AG20443 (cell line): ENCODE results near the gene RBM19.

Experiments
- DNase-seq: peaks from one replicate; pipeline ENCODE4 v3.0.0; 2012; ENCODE audit warnings: low spot score, mixed read lengths

The RBM19 gene

DNA sequence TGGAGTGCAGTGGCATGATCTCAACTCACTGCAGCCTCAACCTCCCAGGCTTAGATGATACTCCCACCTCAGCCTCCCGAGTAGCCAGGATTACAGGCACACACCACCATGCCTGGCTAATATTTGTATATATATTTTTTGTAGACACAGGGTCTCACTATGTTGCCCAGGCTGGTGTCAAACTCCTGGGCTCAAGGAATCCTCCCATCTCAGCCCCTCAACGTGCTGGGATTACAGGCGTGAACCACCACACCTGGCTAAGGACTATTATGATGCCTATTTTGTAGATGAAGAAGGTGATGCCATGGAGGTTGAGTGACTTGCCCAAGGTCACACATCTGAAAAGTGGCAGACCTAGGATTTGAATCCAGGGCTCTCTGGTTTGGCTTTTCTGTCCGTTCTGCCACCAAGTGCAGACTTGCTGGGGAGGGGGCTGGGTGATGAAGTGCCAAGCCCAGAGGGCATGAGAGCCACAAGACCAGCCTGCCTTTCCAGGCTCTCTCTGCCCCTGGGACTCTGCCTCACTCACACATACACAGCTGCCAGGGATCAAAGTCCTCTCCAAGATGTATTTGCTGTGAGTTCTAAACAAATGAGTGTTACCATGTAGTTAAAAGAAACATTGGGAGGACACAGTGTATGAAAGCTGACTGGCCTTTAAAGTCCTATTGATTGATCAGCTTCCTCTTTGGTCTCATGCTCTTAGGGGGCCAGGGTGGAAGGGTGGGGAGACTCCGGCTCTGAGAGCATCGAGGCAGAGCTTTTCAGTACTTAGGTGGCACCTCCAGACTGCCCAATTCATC, 21.3 kb upstream of the RBM19 start:
- no peak for DNase-seq

DNA sequence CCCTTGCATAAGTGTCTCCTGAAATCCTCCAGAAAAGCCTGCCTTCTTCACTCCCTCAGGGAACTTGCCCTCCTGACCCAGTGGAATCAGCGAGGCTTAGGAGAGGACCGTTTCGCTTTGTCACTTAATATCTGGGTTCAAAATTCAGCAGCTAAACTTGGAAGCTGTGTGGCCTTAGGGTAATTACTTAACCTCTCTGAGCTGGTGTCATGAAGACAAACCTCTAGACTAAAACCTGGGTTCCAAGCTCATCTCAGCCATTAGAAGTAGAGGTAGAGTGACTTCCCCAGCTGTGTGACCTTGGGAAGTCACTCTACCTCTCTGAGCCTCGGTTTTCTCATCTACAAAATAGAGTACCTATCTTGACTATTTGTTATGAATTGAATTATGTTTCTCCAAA, 18.3 kb upstream of the RBM19 start:
- DNase-seq: no peak

DNA sequence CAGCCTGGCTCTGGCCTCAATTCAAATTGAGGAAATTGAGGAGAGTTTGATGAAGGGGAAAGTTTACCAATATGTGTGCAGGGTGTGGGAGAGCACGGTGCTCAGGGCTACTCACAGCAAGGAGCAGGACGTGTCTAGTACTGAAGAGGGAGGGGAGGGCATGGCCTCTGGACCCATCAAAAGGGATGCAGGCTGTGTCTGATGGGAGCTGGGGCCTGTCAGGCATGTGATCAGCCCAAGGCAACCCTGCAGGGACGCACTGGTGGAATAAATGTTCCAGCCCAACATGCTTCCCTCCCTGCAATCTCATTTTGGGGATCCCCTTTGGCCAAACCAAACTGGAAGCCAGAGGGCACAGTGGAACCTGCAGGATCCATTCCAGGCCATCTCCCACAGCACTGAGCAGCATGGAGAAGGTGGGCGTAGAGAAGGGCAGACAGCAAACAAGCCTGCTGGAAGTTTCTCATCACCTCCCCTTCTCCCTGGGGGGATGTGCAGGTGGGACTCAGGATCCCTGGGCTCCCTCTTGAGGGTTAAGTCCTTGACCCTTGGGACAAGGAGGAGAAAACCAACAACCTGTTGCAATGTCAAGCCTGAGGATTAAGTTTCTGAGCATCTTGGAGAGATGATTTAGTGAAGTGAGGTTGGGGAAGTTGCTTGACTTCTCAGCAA, 17.8 kb upstream of the RBM19 start:
- no peak for DNase-seq

DNA sequence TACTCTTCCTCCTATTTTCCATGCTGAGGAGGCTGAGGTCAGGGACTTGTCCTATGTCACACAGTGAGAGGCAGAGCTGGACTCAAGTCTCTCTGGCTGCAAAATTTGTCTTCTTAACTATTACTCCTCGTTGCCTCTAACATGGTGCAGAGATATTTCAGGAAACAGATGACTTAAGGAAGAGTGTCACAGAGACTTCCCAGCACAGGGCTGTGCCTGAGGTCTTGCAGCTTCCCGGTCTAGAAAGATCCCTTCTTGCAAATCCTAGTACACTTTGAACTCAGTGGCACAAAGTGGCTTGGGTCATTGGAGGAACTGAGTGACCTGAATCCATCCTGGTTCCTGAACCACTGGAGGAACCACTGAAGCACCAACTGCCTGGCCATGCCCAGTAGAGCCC, 17.1 kb upstream of the RBM19 start:
- no peak for DNase-seq

DNA sequence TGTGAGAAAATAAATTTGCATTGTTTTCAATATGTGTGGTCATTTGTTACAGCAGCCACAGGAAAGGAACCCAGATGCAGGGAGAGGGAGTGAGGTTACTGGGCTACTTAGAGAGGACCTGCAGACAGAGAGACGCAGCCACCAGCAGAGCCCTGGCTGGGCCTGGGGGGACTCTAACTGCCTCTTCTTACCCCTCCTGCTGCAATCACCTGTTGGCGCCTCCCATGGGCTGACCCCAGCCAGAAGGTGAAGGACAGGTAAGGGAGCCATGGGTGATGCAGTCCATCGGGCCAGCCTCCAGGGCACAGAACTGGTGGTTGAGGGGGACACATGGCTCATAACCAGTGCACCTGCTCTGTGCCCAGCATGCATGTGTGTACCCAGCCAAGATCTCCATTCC, 15.8 kb upstream of the RBM19 start:
- DNase-seq: no peak

DNA sequence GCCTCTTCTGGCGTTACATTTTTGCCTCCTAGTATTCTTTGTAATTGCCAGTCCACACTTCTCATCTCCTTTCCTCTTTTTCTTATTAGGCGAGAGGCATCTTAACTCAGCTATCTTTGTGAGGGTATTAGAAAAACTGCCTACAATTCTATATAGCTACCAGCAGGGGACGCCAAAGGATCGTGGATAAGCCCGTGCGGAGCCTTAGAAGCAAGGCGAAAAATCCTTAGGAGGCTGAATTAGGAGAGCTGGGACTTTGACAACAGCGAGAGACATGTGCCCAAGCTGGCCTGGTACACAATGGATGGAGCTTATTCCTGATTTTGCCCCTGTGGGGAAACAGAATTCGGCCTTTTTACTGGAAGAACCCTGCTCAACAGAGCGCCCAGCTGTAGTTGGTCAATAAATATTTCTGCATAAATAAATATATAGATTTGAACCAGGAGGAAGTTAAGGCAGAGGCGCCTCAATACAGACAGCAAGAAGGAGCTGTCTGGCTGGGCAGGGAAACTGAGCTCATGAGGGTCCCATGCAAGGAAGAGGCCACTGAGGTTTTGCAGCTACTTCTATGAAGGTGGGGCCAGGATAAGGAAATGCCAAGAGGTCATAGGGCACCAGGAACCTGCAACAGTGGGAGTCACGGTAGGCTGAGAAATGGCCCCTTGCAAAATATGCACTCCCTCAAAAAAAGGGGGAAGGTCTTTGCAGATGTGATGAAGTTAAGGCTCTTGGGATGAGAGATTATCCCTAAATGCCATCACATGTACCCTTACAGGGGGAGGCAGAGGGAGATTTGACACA, 14.6 kb upstream of the RBM19 start:
- peak; percentile 71 for DNase-seq

DNA sequence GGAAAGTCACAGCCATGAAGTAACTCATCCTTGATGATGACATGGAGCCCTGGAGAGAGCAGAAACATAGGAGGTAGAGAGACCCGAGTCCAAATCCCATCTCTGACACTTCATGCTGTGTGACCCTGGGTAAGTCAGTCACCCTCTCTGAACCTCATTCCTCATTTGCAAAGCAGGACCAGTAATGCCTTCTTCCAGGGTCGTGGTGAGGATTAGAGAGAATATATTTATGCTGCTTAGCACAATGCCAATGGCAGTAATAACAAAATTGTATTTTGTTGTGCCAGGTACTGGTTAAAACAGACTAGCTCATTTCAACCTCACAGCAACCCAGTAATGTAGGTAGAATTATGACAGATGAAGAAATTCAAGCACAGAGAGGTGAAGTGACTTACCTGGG, 13.9 kb upstream of the RBM19 start:
- no peak for DNase-seq

DNA sequence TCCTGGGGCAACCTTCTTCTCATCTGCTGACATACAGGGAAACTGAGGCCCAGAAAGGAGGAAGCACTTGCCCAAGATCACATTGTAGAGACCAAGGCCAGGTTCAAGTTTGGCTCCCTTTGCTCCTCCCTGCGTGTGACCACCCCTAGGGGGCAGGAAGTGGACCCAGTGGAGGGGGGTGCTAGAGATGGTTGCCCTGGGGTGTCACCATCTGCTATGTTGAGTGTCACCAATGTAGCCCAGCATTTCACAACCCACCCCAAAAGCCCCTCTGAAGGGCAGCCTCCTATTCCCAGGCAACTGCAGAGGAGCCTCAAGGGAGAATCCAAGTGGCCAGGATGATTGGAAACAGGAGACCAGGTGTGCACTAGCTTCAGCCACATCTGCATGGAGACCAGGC, 12.0 kb upstream of the RBM19 start:
- no peak for DNase-seq

DNA sequence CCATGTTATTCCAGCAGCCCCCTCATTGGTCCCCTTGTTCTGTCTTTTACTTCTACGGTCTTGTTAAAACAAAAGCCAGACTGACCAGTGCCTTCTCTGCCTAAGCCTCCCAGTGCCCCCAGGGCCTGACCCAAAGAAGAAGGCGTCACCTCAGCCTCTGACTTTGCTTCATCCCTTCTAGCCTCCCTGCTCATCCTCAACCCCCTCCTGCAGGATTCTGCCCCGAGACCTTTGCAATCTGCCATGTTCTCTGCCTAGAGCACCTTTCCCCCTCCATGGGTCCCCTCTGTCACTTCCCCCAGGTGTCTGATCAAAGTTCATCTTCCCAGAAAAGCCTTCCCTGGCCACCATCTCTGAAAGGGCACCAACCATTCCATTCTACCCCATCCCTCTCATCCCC, 7.9 kb upstream of the RBM19 start:
- no peak for DNase-seq

DNA sequence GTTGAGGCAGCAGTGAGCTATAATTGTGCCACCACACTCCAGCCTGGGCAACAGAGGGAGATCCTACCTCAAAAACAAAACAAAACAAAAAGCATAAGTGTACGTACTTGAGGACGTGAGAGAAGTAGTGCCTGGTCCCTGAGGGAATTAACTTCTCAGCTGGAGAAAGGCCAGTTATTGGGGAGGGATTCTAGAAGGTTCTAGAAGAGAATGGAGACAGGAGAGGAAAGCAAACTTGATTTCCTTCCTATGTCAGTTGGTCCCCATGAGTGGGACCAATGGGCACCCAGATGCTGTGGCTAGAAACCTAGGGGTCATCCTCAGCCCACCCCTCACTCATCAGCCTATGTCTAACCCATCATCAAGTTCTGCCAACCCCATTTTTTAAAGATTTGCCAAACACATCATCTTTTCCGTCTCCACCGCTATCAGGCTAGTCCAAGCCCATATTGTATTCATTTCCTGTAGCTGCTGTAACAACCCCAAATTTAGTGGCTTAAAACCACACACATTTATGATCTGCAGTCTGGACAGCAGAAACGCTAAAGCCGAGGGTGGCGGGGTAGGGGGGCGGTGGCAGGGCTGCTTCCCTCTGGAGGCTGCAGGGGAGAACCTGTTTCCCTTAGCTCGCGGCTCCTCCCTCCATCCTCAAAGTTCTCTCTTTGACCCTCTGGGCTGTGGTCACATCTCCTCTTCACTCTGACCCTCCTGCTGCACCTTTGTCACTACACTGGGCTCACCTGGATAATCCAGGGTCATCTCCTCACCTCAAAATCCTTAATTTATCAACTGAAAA, 7.2 kb upstream of the RBM19 start:
- DNase-seq: no peak

DNA sequence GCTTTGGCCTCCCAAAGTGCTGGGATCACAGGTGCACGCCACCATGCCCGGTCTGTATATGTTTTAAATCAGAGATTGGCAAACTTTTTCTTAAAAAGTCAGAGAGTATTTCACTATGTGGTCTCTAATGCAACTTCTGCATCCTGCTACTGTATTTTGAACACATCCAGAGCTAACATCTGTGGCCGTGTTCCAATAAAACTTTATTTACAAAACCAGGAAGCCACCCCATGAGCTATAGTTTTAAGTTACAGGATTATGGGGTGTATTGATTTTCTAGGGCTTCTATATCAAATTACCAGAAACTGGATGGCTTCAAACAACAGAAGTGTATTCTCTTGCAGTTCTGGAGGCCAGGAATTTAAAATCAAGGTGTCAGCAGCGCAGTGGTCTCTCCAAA, 5.3 kb upstream of the RBM19 start:
- no peak for DNase-seq

DNA sequence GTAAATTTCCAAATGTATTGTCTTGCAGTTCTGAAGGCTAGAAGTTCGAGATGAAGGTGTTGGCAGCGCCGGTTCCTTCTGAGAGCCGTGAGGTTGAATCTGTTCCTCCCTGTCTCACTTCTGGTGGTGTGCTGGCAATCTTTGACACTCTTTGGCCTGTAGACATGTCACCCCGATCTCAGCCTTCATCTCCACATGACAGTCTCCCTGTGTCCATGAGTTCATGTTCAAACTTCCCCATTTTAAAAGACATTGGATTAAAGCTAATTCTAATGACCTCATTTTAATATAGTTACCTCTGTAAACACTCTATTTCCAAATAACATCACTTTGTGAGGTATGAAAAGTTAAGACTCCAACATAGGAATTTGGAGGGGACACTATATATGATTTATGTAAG, 4.1 kb upstream of the RBM19 start:
- no peak for DNase-seq

DNA sequence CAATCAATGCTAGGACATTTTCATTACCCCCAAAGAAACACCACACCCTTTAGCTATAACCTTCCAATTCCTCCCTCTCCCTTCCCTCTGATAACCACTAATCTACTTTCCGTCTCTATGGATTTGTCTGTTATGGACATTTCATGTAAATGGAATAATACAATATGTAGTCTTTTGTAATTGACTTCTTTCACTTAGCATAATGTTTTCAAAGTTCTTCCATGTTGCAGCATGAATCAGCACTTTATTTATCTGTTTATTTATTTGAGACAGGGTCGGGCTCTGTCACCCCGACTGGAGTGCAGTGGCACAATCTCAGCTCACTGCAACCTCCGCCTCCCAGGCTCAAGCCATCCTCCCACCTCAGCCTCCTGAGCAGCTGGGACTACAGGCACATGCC, 1.2 kb upstream of the RBM19 start:
- no peak for DNase-seq

DNA sequence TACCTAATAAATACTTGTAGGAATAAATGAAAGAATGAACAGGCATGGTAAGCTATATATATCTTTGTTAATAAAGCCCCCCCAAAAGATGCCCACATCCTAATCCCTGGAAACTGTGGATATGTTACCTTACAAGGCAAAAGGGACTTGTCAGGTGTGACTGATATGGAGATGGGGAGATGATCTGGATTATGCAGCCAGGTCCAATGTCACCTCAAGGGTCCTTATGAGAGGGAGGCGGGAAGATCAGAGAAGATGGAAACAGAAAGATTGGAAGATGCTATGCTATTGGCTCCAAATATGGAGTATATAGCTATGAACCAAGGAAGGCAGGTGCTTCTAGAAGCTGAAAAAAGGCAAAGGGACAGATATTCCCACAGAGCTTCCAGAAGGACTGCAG, 3.4 kb downstream of the RBM19 start:
- no peak for DNase-seq

DNA sequence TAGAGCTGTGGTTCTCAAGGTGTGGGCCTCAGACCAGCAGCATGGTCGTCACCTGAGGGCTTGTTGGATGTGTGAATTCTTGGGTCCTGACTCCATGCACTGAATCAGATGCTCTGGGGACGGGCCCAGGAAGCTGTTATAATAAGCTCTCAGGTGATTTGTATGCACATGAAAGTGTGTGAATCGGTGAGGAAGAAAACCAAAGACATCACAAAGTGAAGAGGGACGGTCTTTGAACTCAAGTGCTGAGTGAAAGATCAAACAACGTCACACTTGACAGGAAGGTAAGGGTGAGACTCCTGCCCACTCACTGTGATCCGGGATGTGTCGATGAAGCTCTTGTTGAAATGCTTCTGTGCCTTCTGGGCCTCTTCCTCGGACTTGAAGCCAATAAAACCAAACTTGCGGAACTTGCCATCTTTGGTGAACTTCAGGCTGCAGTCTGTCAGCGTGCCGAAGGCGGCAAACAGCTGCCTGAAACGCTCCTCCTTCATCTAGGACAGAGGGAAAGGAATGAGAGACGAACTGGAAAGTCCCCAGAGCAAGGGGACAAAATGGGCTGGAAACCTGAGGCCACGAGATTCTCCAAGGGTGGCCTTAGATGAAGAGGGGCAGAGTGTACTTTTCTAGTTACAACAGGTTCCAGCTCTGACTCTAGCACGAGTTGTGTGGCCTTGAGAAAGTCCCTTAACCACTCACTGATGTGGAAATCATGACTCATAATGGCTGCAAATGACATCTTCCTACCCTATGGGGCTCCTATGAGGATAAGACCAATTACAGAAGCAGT, 4.0 kb downstream of the RBM19 start:
- DNase-seq: peak; percentile 23

DNA sequence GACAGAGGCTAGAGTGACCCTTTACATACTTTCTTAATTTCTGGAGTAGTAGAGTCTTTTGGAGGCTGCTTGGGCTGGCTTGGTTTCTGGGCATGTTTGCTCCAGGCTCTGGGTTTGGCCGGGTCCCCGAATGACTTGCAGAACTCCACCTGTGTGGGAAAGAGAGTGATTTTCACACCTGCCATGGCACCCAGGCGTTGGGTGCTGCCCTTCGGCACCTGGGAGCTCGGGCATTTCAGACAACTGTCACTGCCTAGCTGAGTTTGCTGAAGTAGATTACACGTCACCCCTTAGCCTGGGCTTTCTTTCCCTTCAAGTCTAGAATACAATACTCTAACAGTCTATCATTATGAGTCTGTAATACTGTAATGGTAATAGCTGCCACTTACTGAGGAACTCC, 6.1 kb downstream of the RBM19 start:
- DNase-seq: no peak

DNA sequence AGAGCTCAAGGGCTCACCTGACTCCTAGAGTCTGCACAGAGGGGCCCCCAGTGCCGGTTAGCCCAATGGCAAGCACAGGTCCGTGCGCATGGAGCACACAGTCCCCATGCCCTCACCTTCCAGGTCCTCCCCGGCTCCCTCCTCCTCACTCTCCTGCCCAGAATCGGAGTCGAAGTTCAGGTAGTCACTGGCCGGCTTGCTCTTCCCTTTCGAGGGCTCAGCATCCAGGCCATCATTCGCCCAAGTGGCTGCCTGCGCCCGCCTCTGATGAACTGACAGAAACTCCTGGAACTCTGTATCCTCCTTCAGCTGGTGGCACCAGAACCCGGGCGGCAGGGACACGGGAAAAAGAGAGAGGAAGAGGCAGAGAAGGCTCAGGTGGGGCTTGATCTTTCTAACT, 7.0 kb downstream of the RBM19 start:
- no peak for DNase-seq

DNA sequence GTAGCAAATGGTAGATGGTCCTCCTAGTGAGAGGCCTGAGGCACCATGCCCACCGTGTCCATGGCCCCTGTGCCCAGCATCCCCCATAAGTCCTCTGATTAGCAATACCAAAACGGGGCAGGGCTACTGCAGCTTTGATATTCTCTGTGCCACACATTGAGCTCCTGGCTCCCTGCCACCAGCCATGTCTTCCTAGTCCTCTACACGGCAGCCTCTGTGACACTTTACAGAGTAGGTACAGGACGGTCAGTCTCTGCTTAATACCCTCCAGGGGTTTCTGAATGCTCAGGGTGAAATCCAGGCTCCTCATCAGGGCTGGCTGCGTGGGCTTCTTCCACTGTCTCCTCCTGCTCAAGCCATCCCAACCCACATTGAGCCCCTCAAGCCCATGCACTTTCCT, 8.0 kb downstream of the RBM19 start:
- no peak for DNase-seq

DNA sequence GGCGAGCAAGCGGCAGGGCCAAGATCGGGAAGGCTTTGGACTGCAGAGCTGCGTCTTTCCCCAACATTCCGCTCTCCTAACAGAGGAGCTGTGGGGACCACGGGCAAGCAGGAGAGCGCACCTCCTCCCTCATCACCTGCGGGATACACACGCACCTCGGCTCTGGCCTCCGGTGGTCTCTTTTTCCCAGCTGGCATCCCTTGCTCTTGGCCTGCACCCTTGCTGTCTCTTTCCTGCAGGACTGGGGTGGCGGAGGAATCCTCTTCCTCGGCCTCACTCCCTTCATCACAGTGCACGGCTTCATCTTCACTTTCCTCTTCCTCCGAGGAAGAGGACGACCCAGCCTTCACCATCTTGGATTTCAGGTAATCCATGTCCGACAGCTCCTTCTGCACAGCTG, 8.5 kb downstream of the RBM19 start:
- no peak for DNase-seq

DNA sequence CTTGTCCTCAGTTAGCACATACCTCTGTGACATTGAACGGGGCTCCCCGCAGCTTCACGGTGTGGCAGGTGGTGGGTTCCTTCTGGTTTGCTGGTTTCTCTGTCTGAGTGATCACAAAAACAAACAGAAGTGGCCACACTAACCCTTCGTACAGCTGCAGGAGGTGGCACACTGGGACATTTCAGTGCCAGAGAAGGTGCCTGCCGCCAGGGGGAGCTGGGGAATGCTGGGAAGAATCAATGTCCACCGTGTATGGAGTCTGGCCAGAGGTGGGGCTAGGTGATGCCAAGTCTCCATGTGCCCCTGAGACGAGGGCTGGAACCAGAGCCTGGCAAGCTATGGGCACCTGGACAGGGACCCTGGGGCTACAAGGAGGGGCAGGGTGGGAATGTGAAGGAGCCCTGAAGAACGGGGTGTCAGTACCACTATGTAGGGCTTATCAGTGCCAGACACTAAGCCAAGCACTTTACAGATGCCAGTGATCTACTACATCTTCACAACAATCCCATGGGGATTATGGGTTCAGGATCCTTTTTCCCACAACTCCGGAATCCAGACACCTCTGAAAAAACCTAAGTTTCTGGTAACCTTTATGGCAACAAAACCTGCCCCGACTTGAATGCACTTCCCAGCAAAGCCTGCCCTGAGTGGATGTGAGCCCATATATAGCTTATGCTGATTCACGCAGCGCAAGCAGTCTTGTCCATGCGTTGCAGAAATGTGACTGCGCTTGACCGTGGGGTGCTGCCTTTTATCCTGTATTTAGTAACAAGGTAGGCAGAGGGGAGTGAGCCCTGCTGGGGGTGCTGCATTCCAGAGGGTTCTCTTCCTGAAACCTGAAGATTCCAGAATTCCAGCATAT, 10.8 kb downstream of the RBM19 start:
- DNase-seq: peak; percentile 52

DNA sequence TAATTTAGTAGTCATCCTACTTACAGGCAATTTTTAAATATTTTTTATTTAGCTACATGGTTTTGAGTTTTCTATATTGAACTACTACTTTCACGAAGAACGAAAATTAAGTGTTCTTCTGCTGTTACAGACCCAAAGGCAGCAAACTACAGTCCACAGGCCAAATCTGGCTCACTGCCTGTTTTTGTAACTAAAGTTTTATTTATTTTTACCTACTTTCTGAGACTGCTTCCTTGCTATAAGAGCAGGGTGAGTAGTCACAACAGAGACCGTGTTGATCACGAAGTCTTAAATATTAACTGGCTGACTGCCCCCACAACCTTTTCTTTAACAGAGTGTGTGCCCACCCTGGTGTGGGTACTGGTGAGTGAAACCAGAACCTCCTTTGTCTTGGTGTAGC, 11.6 kb downstream of the RBM19 start:
- no peak for DNase-seq
